SJSA1 (cell line): Measurements from ENCODE around the gene HOXB6. TPM values are rescaled to one million over a fixed set of nuclear protein-coding genes. Genes with fewer than 3 reads are reported as not detected.

Experiments used
- DNase-seq, 2 experiments: peaks; one replicate each; pipeline ENCODE4 v3.0.0-alpha.2; 2015 to 2020; ENCODE audit warnings: low spot score in 2 of 2, low read depth in 1 of 2
- H3K27ac ChIP-seq: fragments of 250-450 bp; sonication (Bioruptor Pico); 2 replicates; pipeline ENCODE4 v1.5.1; 2020; ENCODE audit warnings: mild to moderate bottlenecking, moderate library complexity
- H3K27me3 ChIP-seq: fragments of 250-450 bp; sonication (Bioruptor Pico); replicated peaks from 2 replicates; pipeline ENCODE4 v1.5.1; 2020; ENCODE audit warnings: mild to moderate bottlenecking, moderate library complexity
- H3K36me3 ChIP-seq: fragments of 250-450 bp; sonication (Bioruptor Pico); 2 replicates; pipeline ENCODE4 v1.5.1; 2020; ENCODE audit warnings: mild to moderate bottlenecking
- H3K4me1 ChIP-seq: fragments of 250-450 bp; sonication (Bioruptor Pico); replicated peaks from 2 replicates; pipeline ENCODE4 v1.6.1; 2021; ENCODE audit warnings: mild to moderate bottlenecking
- H3K4me3 ChIP-seq: fragments of 250-450 bp; sonication (Bioruptor Pico); 2 replicates; pipeline ENCODE4 v1.5.1; 2020; ENCODE audit warnings: mild to moderate bottlenecking
- H3K9me3 ChIP-seq: fragments of 250-450 bp; sonication (Bioruptor Pico); replicated peaks from 2 replicates; pipeline ENCODE4 v1.5.1; 2020; ENCODE audit warnings: mild to moderate bottlenecking
- total RNA-seq: library from RNA; depleted of rRNA; stranded (reverse); fragments of >200 nt; shearing (Covaris generic); gene quantifications from 2 replicates; pipeline ENCODE4 v1.2.3, GENCODE V29; 2014; rRNA removed

HOXB6 gene
- total RNA-seq, 1 experiment from 2014 or later = 4.8 TPM

DNA sequence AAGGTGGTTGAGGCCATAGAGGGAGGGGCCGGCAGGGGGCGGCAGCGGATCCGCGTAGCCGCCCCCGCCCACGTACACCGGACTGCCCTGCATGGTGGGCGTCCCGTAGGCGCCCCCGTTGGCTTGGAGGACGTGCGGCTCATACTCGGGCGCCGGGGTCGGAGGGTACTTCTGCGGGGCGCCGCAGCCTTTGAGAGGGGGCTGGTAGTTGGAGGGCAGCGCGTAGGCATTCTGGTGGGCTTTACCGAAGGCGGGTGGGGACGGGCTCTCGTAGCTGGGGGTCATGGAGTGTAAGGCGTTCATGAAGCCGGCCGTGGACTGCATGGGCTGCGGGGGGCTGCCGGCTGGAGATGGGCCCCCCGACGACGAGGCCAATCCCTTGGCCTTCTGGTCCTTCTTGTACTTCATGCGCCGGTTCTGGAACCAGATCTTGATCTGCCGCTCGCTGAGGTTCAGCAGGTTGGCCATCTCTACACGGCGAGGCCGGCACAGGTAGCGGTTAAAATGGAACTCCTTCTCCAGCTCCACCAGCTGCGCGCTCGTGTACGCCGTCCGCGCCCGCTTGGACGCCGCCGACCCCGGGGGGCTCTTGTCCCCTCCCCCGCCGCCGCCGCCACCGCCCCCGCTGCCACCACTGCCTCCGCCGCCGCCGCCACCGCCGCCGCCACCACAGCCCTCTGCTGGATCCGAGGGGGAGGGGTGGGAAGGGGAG, 54.1 kb downstream of the HOXB6 start:
- H3K36me3 ChIP-seq = peaks cover 10% of the 10 kb centered on the region; the same call in 1 of the 2 replicates
- no peaks in the 10 kb centered on the region for H3K9me3 ChIP-seq
- H3K27me3 ChIP-seq = no peaks in the 10 kb centered on the region
- no peak overlapping the region for H3K27ac ChIP-seq
- no peak overlapping the region for H3K4me3 ChIP-seq
- H3K4me1 ChIP-seq = no peaks in the 10 kb centered on the region; the same call in 1 of the 2 replicates
- DNase-seq = no peak

DNA sequence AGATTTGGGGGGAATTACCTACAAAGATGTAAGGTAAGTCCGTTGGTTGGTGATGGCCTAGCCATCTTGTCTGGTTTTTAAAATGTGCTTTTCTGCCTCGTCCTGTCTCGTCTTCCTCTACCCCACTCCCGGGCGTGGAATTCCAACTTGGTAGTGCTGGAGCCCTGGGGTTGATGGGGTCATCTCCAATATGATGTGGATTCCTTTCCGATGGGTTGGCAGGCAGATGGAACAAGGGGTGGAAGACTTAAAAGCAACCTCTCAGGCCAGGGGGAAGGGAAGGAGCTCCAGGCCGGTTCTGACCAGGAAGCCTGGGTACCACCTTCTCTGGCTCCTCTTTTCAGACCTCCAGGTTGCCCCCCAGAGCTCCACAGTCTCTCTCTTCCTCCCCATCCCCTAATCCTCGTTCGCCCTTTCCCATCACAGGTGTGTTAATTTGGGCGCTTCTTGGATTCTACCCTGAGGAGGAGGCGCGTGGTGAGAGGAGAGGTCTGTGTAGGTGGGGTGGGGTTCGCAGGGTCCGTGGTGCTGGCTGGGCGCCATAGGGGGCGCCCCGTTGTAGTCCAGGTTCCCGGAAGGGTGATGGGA, 54.8 kb downstream of the HOXB6 start:
- Histone ChIP-seq H3K27me3 (no peaks in the 10 kb centered on the region), H3K4me1 (no peaks in the 10 kb centered on the region; the same call in 1 of the 2 replicates), H3K36me3 (peaks cover 10% of the 10 kb centered on the region; the same call in 1 of the 2 replicates), H3K27ac (no peak overlapping the region), H3K9me3 (no peaks in the 10 kb centered on the region), H3K4me3 (no peak overlapping the region)
- DNase-seq = no peak

DNA sequence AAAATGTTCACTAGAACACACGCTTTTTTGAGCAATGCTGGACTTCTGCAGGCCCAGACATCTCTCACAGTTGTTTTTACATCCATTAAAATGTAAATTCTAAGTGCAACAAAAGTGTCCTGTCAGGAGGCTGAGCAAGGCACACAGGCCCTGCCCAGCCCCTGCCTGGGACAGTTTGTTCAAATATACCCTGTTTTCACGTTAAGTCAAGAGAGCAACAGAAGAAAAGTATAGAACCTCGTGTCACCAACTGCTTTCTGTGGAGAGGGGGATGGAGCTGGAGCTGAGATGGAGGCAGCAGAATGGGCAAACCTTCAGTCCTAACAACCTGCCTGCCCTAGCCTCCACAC, 55.5 kb downstream of the HOXB6 start:
- Histone ChIP-seq H3K9me3 (no peaks in the 10 kb centered on the region), H3K27ac (no peak overlapping the region), H3K27me3 (no peaks in the 10 kb centered on the region), H3K4me1 (no peaks in the 10 kb centered on the region), H3K4me3 (no peak overlapping the region), H3K36me3 (peaks cover 10% of the 10 kb centered on the region; the same call in 1 of the 2 replicates)
- no peak for DNase-seq

DNA sequence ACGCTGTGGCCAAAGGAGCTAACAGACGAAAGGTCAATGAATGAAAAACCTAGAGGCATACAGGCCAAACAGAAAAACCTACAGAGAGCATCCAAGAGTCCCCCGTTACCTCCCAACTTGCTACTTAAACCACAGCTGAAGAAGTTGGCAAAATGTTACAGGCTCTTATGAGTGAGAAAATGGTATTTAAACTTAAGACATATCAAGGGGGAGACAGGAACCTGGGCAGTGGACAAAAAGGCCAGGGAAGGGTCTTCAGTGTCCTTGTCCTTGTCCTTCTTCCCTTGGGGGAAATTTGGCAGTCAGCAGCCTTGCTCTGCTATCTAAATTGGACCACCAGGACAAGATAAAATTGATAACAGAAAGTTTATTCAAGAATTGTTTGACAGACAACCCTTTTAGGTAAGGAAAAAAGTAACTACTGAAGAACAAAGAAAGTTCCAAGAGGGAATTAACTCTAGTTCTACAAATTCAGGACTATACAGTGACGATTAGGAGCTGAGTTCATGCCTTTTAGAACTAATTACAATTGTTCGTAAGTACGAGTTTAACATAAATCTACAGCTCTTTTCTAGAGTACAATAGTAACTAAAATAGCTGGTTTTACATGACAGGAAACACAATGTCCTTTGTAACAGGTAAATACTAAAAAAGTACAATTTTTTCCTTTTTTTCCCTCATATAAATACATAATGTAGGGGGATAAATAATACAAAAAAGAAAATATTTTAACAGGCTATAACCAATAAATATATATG, 56.1 kb downstream of the HOXB6 start:
- Histone ChIP-seq H3K27me3 (no peaks in the 10 kb centered on the region), H3K36me3 (peaks cover 10% of the 10 kb centered on the region; the same call in 1 of the 2 replicates), H3K9me3 (no peaks in the 10 kb centered on the region), H3K27ac (no peak overlapping the region), H3K4me3 (no peak overlapping the region), H3K4me1 (0 out of 2 replicates have a peak, but pooled peaks cover 3% of the 10 kb centered on the region)
- no peak for DNase-seq

DNA sequence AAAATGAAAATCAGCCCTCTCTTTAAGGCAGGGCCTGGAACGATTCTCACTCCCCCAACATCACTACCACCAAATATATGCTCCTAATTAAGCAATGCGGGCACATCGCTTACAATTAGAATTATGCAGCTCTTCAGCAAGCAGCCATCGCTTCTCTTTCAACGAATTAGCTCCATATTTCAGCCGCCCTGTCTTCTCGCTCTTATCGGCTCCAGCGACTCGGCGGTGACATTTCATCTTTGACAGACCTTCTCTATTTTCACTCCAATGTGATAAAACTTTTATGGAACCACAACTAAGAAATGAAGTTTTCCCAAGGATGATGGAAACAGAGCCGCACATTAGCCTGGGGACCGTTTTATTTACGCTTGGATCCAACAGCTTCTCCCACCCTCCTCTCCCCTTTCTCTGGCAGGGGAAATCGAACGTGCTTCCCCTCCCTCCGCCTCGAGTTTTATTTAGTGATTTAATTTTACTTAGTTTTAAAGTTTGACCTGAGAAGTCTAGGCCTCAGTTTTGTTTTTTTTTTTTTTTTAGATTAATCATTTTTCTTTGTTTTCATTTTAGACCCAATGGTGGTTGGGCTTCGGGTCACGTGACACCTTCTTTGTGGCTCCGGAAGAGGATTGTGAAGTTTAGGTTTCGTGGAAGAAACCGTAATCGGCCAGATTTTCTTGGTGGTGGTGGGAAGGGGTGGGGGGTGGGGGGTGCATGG, 56.8 kb downstream of the HOXB6 start:
- Histone ChIP-seq H3K4me1 (peaks cover 7% of the 10 kb centered on the region), H3K4me3 (no peak overlapping the region), H3K9me3 (no peaks in the 10 kb centered on the region), H3K27me3 (no peaks in the 10 kb centered on the region), H3K36me3 (peaks cover 10% of the 10 kb centered on the region; the same call in 1 of the 2 replicates), H3K27ac (no peak overlapping the region)
- DNase-seq = no peak

DNA sequence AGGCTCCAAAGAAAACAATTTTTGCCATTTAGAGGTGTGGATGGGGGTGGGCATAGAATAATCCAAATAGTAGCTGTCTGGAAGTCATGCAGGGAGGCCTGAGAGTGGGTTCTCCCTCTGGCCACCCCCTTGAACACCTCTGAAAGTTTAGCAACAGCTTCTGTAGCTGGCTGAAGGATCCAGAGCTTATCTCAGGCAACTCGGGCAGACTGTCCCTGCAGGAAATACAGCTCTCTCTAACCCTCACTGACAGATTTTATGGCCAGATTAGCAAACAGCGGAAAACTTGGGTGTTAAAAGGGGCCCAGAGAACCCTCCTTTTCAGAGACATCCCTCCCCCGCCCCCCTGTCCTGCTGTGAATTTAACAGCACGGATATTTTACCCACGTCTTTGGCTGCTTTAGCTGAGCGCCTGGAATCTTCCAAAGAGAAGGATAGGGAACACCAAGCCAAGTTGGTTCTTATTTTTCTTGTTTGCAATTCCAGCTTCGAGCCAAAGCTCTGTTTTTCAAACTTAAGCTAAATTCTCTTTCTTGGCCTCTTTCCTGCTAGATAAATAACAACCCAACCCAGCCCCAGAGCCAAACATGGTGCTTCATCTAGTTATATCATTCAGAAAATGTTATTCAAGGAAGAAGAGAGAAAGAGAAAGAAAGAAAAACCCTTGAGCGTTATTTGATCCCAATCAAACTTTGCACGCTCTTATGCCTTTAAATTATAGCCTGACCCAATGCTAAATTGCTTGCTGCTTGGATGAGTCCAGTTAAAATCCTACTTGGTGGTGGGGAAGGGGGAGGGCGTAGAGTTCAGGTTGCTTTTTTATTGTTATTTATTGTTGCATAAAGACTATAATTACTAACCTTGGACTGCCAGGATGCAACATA, 57.6 kb downstream of the HOXB6 start:
- H3K4me1 ChIP-seq = peaks cover 11% of the 10 kb centered on the region
- H3K9me3 ChIP-seq = no peaks in the 10 kb centered on the region
- peaks cover 10% of the 10 kb centered on the region; the same call in 1 of the 2 replicates for H3K36me3 ChIP-seq
- no peaks in the 10 kb centered on the region for H3K27me3 ChIP-seq
- H3K4me3 ChIP-seq = no peak overlapping the region
- no peak overlapping the region for H3K27ac ChIP-seq
- DNase-seq = no peak

DNA sequence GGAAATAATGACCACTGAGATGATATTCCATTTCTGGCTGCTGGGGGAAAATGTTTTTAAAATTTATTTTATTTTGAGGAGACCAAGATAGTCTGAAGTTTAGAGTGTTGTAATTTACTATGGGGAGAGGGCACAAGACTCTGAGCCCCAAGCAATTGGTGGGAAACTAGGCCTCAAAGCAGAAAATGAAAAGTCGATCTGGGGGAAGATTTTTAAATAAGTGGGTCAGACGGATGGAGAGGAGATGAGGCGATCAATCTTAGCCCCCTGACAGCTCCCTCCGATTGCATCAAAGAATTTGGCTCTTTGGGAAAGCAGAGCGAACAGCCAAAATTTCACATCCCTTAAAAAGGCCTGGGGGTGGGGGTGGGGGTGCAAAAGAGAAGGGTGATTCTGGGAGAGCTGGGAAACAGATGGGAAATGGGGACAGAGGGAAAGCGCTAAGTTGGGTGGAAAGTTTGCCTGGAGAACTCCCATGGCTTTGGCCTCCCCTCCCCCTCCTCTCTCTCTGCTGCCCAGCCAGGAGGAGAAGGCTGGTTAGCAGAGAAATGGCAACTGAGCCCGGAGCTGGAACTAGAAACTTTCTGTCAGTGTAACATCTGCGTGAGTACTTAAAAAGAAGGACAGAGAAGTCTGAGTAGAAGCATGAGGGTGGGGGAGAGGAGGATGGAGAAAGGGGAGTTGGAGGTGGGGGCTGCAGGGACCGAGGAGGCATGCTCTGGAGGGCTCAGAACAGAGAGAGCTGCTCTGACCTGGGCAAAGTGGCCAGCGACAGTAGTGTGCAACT, 58.5 kb downstream of the HOXB6 start:
- peaks cover 11% of the 10 kb centered on the region for H3K4me1 ChIP-seq
- no peak for DNase-seq
- no peak overlapping the region for H3K4me3 ChIP-seq
- H3K9me3 ChIP-seq = no peaks in the 10 kb centered on the region
- peaks cover 10% of the 10 kb centered on the region; the same call in 1 of the 2 replicates for H3K36me3 ChIP-seq
- no peaks in the 10 kb centered on the region for H3K27me3 ChIP-seq
- H3K27ac ChIP-seq = no peak overlapping the region

Other genes with a start within 250 kb of the HOXB6 start
- 1.3 and 6.8 TPM in 2 replicates for gene SKAP1, start 174.8 kb downstream of the HOXB6 start, total RNA-seq
- gene HOXB1, start 74.0 kb downstream of the HOXB6 start, total RNA-seq = not detected in 2 replicates
- gene HOXB2, start 59.9 kb downstream of the HOXB6 start, total RNA-seq = 4.2 and 10.5 TPM in 2 replicates
- gene HOXB4, start 26.6 kb downstream of the HOXB6 start, total RNA-seq = 1.2 and 3.2 TPM in 2 replicates
- 1.4 and 5.2 TPM in 2 replicates for gene HOXB3, start 14.7 kb downstream of the HOXB6 start, total RNA-seq
- 0.05 and 1.2 TPM in 2 replicates for gene HOXB5, start 11.2 kb downstream of the HOXB6 start, total RNA-seq
- 23.0 and 28.4 TPM in 2 replicates for gene HOXB7, start 6.0 kb upstream of the HOXB6 start, total RNA-seq
- gene HOXB8, start 10.3 kb upstream of the HOXB6 start, total RNA-seq = not detected in 2 replicates
- gene HOXB9, start 21.4 kb upstream of the HOXB6 start, total RNA-seq = 0.11 TPM in 1 of 2 replicates, not detected in the other
- not detected in 2 replicates for gene PRAC1, start 117.5 kb upstream of the HOXB6 start, total RNA-seq
- not detected in 2 replicates for gene PRAC2, start 118.2 kb upstream of the HOXB6 start, total RNA-seq
- gene HOXB13, start 123.8 kb upstream of the HOXB6 start, total RNA-seq = not detected in 2 replicates
- gene TTLL6, start 212.2 kb upstream of the HOXB6 start, total RNA-seq = not detected in 2 replicates
- gene CALCOCO2, start 226.0 kb upstream of the HOXB6 start, total RNA-seq = 48.4 and 55.1 TPM in 2 replicates